ENCODE measurements around the gene PPIE.
A peak's percentile ranks its signal among the peaks of the same experiment; 100 is the strongest.
"Not testable (repeated sequence)": the region's sequence is repeated elsewhere in the genome, so short reads cannot be mapped to it uniquely, and the experiment has no call there.

The PPIE gene

DNA sequence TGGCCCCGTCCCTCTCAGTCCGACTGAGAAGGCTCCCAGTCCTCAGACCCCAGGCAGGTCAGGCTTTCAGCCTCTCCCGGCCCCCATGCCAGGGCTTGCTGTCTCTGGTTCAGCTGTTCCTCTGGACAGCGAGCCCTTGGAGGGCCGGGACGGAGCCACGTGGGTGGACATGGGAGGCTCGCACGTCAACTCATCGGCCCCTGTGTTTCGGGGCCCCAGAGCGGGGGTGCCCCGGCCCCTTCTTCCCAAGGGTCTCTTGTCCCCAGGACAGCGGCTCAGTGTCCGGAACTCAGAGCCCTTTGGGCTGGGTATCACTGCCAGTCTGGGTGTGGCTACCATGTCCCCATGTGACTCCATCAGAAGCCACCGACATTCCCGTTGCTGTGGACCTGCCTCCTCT, 39.2 kb downstream of the PPIE start:
- DNase-seq (ENCODE audit: low read depth) = not testable (repeated sequence)

DNA sequence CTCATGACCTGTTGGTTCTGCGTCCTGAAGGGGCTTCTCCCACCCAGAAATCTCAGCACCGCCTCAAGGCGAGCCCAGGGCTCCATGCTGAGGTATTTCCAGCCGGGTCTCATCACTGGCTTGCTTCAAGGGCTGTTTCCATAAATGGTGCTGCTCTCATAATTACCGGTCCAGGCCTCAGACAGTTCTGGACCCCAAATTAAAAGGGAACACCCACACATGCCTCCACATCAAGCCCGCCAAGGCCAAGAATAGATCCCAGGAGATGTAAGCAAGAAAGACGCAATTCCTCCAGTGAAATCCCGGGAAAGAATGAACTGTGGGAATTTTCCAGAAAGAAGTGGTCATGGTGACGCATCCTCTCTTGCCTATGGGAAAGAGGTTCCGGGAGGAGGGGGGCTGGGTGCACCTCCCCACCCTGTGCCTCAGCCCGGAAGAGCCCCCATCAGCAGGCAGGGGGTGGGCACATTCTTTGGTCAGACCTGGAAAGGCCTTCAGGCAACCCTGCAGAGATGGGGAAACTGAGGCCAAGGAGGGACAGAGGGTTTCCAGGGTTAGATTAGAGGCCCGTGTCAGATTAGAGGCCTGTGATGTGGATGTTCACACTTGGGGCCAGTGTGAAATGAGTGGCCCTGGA, 39.9 kb downstream of the PPIE start:
- DNase-seq (ENCODE audit: low read depth) = not testable (repeated sequence)

- no peak for DNase-seq (ENCODE audit: low read depth)
Observed at GRCh38 chr1:39779137-39779536, 40.5 kb downstream of the PPIE start.

DNA sequence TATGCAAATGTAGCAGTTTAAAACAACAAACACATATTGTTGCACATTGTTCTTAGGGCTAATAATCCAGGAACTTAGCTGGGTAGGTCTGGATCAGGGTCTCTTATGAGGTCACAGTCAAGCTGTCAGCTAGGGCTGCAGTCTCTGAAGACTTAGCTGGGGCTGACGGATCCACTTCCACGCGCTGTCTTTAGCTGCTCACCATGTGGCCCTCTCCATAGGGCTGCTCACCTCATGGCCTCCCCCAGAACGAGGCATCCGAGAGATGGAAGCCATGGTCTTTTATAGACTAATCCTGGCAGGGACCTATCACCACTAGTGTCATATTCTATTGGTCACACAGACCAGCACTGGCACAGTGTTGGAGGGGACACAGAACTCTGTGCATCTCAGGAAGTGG, 41.1 kb downstream of the PPIE start:
- DNase-seq (ENCODE audit: low read depth) = no peak

DNA sequence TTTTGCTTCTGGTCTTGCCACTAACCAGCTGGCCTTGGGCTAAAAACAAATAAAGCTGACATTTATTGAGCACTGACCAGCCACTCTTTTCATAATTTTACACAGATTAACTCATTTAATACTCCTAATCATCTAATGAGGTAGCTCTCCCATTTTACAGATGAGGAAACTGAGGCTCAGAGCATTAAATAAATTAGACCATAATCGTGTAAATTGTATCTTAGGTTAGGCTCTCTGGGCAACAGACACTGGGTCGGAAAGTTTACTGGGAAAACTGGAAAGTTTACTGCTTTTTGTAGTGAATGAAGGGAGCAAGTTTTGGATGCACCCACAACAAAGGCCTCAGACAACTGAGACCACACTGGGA, 42.6 kb downstream of the PPIE start:
- DNase-seq (ENCODE audit: low read depth) = no peak

DNA sequence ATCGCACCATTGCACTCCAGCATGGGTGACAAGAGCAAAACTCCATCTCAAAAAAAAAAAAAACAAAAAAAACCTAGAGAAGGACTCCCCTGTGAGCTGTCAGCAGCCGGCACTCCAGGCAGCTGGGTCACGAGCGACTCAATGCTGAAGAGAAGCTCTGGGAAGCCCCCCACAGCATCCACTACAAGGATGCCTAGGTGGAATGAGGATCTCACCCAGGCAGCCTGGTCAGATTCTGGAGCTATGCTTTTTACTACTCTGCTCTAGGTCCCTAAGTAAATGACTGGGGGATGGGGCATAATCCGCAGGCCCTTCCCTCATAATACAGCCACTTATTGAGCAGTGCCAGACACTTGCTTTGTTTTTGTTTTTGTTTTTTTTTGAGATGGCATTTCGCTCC, 43.4 kb downstream of the PPIE start:
- DNase-seq (ENCODE audit: low read depth) = no peak

DNA sequence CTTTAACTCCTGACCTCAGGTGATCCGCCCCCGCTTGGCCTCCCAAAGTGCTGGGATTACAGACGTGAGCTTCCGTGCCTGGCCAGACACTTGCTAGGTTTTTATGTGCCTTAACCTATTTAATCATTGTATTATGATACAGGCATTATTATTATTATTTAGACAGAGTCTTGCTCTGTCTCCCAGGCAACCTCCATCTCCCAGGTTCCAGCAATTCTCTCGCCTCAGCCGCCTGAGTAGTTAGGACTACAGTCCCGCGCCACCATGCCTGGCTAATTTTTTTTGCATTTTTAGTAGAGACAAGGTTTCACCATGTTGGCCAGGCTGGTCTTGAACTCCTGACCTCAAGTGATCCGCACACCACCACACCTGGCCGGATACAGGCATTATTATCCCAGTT, 44.0 kb downstream of the PPIE start:
- not testable (repeated sequence) for DNase-seq (ENCODE audit: low read depth)

- not testable (repeated sequence) for DNase-seq (ENCODE audit: low read depth)
Observed at GRCh38 chr1:39786303-39787107, 47.8 kb downstream of the PPIE start.

GRCh38 chr1:39787108-39787375, 48.4 kb downstream of the PPIE start:
- not testable (repeated sequence) for DNase-seq (ENCODE audit: low read depth)

GRCh38 chr1:39787468-39787867, 48.8 kb downstream of the PPIE start:
- no peak for DNase-seq (ENCODE audit: low read depth)

- DNase-seq (ENCODE audit: low read depth) = not testable (repeated sequence)
Observed at GRCh38 chr1:39787964-39788363, 49.3 kb downstream of the PPIE start.

GRCh38 chr1:39788426-39788757, 49.7 kb downstream of the PPIE start:
- DNase-seq (ENCODE audit: low read depth) = no peak

- DNase-seq (ENCODE audit: low read depth) = no peak
Observed at GRCh38 chr1:39788758-39789570, 50.3 kb downstream of the PPIE start, which contains the start of gene BMP8B. Gene BMP8B (minus strand): TSS chr1:39788865. CDS start chr1:39788485, 380 bp downstream.

- DNase-seq (ENCODE audit: low read depth) = no peak
Observed at GRCh38 chr1:39789571-39790110, 51.0 kb downstream of the PPIE start.

DNA sequence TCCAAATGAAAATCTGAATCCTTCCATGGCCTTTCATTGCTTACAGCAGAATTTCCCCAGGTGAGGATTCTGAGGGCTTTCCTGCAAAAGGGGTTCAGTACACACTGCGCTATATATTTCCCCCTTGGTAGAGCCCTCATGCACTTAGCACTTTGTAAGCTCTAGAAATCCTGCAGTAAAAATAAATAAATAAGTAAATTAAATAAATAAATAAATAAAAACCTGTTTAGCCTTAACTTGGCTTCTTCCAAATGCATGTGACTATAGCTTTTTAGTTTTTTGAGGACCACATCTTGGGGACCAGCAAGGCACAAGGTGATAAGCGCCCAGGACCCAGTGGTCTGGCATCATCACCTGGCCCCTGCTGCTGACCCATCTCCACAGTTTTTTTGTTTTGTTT, 53.2 kb downstream of the PPIE start:
- DNase-seq (ENCODE audit: low read depth) = no peak

GRCh38 chr1:39795651-39796050, 57.0 kb downstream of the PPIE start:
- no peak for DNase-seq (ENCODE audit: low read depth)

DNA sequence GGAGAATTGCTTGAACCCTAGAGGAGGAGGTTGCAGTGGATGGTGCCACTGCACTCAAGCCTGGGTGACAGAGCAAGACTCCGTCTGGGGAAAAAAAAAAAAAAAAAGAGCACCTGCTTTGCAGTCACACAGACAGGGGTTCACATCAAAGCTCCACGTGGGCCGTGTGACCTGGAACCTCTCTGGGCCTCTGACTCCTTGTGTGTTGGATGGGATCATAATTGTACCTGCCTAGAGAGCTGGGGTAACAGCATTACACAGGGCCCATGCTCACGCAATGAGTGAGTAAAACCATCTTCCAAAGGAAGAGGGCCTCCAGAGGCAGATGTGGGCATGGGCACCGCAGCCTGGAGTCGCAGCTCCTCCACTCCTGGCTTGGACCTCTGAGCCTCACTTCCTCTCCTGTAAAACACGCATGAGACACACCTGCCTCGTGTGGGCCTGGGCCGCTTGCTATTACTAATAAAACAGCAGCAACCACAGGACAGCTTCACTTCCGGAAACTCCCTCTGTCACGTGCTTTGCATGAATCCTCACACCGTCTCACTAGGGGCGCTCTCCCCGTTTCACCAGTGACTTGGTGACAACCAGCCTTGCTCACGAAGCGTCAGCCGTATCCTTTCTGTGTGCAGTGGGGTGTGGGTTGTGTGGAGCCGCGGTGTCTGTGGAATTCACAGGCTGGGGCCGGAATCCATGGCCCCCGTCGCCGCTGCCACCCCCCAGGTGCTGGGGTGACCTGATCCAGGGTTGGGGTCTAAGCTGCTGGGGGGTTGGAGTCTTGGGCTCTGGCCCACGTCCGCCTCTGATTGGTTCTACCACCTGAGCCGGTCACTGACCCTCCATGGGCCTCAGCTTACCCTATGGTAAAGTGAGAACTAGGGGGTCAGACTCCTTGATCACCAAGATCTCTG, 60.4 kb downstream of the PPIE start:
- peak; percentile 74 for DNase-seq (ENCODE audit: low read depth)

GRCh38 chr1:39799770-39800470, 61.2 kb downstream of the PPIE start:
- peak; percentile 54 for DNase-seq (ENCODE audit: low read depth)

- no peak for DNase-seq (ENCODE audit: low read depth)
Observed at GRCh38 chr1:39800471-39800835, 61.8 kb downstream of the PPIE start.

DNA sequence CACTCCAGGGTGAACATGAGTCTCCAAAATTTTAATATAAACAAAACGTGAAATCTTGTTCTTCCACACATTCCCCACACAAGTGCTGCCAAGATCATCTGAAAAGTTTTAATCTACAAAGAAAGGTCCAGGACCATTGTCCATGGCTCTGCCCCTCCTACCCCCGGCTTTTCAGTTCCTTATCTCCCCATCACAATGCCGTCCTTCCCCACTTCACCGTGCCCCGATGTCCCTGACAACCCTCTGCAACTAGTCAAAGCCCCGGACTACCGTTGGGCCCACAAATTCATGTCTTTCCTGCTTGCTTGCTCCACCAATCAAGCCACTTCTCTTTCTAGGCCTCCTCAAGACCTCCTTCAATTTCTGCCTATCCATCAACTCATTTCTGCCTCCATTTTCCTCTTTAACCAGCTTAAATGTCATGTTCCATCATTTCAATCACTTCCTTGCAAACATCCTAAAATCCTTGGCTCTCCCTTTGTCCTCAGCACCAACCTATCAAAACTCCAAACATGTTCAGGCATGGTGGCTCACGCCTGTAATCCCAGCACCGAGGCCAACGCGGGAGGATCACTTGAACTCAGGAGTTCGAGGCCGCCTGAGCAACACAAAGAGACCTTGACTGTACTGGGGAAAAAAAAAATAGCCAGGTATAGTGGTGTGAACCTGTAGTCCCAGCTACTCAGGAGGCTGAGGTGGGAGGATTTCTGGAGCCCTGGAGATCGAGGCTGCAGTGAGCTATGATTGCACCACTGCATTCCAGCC, 64.0 kb downstream of the PPIE start:
- DNase-seq (ENCODE audit: low read depth) = no peak

Data from stimulated activated CD8-positive, alpha-beta memory T cell treated with anti-CD3 and anti-CD28 coated beads, Interleukin-15, amount 100 ng/mL, for 1 hour (primary cell).